Neural cell (in vitro differentiated cells): ENCODE data around the gene SLC12A3. TPM values are rescaled to one million over a fixed set of nuclear protein-coding genes. Genes with fewer than 3 reads are reported as not detected.

Source experiments
- H2AFZ ChIP-seq: fragments of 200-600, 300-800 bp; sonication (generic), shearing (Covaris generic); 2 replicates; pipeline ENCODE4 v1.6.0; 2014; ENCODE audit warnings: low read depth, mild to moderate bottlenecking, antibody characterized with exemption, low read length, moderate library complexity
- H3F3A ChIP-seq: fragments of 200-600 bp; shearing (Covaris generic); 2 replicates; pipeline ENCODE4 v1.6.1; 2016; ENCODE audit warnings: mild to moderate bottlenecking, moderate library complexity, mixed read lengths, antibody characterized with exemption, low read length; ENCODE audit not compliant: insufficient read depth, poor library complexity, severe bottlenecking
- H3K27ac ChIP-seq: fragments of 200-600, 300-800 bp; sonication (generic), shearing (Covaris generic); 2 replicates; pipeline ENCODE4 v1.5.1; 2014; ENCODE audit warnings: mild to moderate bottlenecking, low read length, moderate library complexity
- H3K27me3 ChIP-seq: fragments of 300-800, 200-600 bp; sonication (generic), shearing (Covaris generic); 2 replicates; pipeline ENCODE4 v1.6.0; 2014; ENCODE audit warnings: mild to moderate bottlenecking, low read depth, low read length, moderate library complexity; ENCODE audit not compliant: insufficient read depth
- H3K36me3 ChIP-seq: fragments of 300-800, 200-600 bp; sonication (generic), shearing (Covaris generic); 2 replicates; pipeline ENCODE4 v1.5.1; 2014; ENCODE audit warnings: mild to moderate bottlenecking, antibody characterized with exemption, low read length, moderate library complexity; ENCODE audit not compliant: insufficient read depth
- H3K4me2 ChIP-seq: fragments of 300-800, 200-600 bp; sonication (generic), shearing (Covaris generic); 2 replicates; pipeline ENCODE4 v1.6.0; 2014; ENCODE audit warnings: mild to moderate bottlenecking, low read length
- H3K4me3 ChIP-seq: fragments of 300-800, 200-600 bp; sonication (generic), shearing (Covaris generic); 2 replicates; pipeline ENCODE4 v1.5.1; 2014; ENCODE audit warnings: mild to moderate bottlenecking, low read length, moderate library complexity
- H3K79me2 ChIP-seq: fragments of 200-600 bp; shearing (Covaris generic); replicated peaks from 2 replicates; pipeline ENCODE4 v1.6.0; 2014; ENCODE audit warnings: mild to moderate bottlenecking, low read length, moderate library complexity; ENCODE audit not compliant: insufficient read depth
- H3K9ac ChIP-seq: fragments of 300-800, 200-600 bp; sonication (generic), shearing (Covaris generic); 2 replicates; pipeline ENCODE4 v1.6.1; 2016; ENCODE audit warnings: mild to moderate bottlenecking, low read length, mixed read lengths
- H3K9me2 ChIP-seq: fragments of 200-600 bp; shearing (Covaris generic); 2 replicates; pipeline ENCODE4 v1.6.1; 2016; ENCODE audit warnings: mild to moderate bottlenecking, low read length, mixed read lengths; ENCODE audit not compliant: insufficient read depth
- H3K9me3 ChIP-seq: fragments of 200-600, 300-800 bp; sonication (generic), shearing (Covaris generic); 2 replicates; pipeline ENCODE4 v1.6.1; 2016; ENCODE audit warnings: mild to moderate bottlenecking, mixed run types, low read length, moderate library complexity, mixed read lengths
- H4K20me1 ChIP-seq: fragments of 200-600 bp; shearing (Covaris generic); 2 replicates; pipeline ENCODE4 v1.6.1; 2016; ENCODE audit warnings: mild to moderate bottlenecking, mixed run types; ENCODE audit not compliant: insufficient read depth
- CTCF ChIP-seq: fragments of 450-650 bp; IDR thresholded peaks from 2 replicates; pipeline ENCODE4 v1.5.1; 2014; ENCODE audit warnings: antibody characterized with exemption, mild to moderate bottlenecking, moderate library complexity; ENCODE audit not compliant: poor library complexity, severe bottlenecking
- EP300 ChIP-seq: fragments of 450-650 bp; conservative IDR thresholded peaks from 2 replicates; pipeline ENCODE4 v1.6.1; 2014; ENCODE audit warnings: antibody characterized with exemption, mild to moderate bottlenecking, moderate library complexity; ENCODE audit not compliant: poor library complexity, severe bottlenecking
- MXI1 ChIP-seq: fragments of 450-650 bp; conservative IDR thresholded peaks from 2 replicates; pipeline ENCODE4 v1.6.1; 2014; ENCODE audit warnings: antibody characterized with exemption, mild to moderate bottlenecking; ENCODE audit not compliant: poor library complexity, severe bottlenecking
- POLR2AphosphoS5 ChIP-seq: IDR thresholded peaks from 2 replicates; pipeline ENCODE4 v1.6.1; 2012
- RAD21 ChIP-seq: fragments of 450-650 bp; conservative IDR thresholded peaks from 2 replicates; pipeline ENCODE4 v1.6.1; 2014; ENCODE audit warnings: antibody characterized with exemption, mild to moderate bottlenecking, moderate library complexity
- REST ChIP-seq: IDR thresholded peaks from 2 replicates; pipeline ENCODE4 v1.6.1; 2012; ENCODE audit warnings: borderline replicate concordance
- SMC3 ChIP-seq: fragments of 450-650 bp; conservative IDR thresholded peaks from 2 replicates; pipeline ENCODE4 v1.6.1; 2014; ENCODE audit warnings: antibody characterized with exemption, mild to moderate bottlenecking, moderate library complexity; ENCODE audit not compliant: poor library complexity
- TAF1 ChIP-seq: IDR thresholded peaks from 2 replicates; pipeline ENCODE4 v1.6.1; 2012; ENCODE audit warnings: low read depth
- polyA plus RNA-seq: library from polyadenylated mRNA; depleted of rRNA; stranded (reverse); fragments of >200 nt; gene quantifications from 2 replicates; pipeline ENCODE4 v1.2.3, GENCODE V29; 2014

The SLC12A3 gene
- polyA plus RNA-seq, 1 donor from 2014 or later = 0.09 TPM

DNA sequence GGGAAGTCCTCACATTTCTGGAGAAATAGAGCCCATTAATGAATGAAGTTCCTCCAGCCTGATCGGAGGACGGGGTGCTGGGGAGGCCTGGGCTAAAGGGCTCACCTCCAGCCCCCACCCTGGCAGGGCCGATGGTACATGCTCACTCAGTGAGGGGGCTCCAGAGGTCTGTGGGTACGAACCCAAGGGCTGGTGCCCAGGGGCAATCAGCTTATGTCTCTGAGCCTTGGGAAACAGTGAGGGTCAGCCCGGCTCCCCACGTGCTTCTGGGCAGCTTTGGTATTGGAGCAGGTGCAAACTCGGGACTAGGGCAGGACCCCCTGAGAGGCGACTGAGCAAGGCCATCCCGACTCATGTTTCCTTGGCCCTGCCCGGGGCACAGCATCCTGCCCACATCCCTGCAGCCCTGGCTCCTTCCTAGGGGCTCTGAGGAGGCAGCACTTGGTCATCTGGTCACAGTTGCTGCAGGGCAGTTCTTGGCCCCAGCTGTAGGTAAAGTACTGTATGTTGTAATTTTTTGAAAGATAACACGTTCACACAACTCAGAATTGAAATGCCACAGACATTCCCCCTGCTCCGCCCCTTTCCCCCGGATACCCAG lies 95.8 kb downstream of the SLC12A3 start:
- Histone ChIP-seq H3K27ac (no peak overlapping the region), H3K9ac (no peak overlapping the region), H3K9me3 (no peaks in the 10 kb centered on the region), H3K4me3 (no peak overlapping the region), H4K20me1 (no peaks in the 10 kb centered on the region), H3K4me2 (no peak overlapping the region), H3F3A (no peaks in the 10 kb centered on the region), H3K27me3 (no peaks in the 10 kb centered on the region), H3K9me2 (no peaks in the 10 kb centered on the region), H3K36me3 (no peaks in the 10 kb centered on the region), H2AFZ (no peak overlapping the region), H3K79me2 (no peaks in the 10 kb centered on the region)
- TF ChIP-seq TAF1 (no peak), EP300 (no peak), MXI1 (no peak), POLR2AphosphoS5 (no peak), REST (no peak), SMC3 (no peak), RAD21 (no peak), CTCF (no peak)

DNA sequence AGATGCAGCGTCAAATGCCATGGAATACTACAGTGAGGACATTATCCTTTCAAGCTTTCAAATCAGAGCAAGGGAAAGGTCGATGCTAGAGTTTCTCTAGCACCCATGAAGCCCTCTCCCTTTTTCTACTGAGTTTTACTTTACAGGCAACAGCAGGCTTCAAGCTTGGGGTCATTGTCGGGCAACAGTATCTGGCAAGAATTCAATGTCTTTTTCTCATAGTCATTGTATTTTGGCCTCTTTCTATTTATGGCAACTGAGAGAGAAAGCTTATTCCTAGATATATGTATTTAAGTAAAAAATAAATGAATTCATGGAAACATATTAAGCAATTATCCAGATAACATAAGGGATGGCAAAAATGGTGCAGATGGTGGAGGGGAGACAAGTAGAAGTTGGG lies 96.4 kb downstream of the SLC12A3 start:
- Histone ChIP-seq H3K36me3 (no peaks in the 10 kb centered on the region), H3K79me2 (no peaks in the 10 kb centered on the region), H3K9me2 (no peaks in the 10 kb centered on the region), H3K4me3 (no peak overlapping the region), H4K20me1 (no peaks in the 10 kb centered on the region), H3K4me2 (no peak overlapping the region), H2AFZ (no peak overlapping the region), H3K27ac (no peak overlapping the region), H3K9ac (no peak overlapping the region), H3K9me3 (no peaks in the 10 kb centered on the region), H3F3A (no peaks in the 10 kb centered on the region), H3K27me3 (no peaks in the 10 kb centered on the region)
- no peak for TF ChIP-seq POLR2AphosphoS5

DNA sequence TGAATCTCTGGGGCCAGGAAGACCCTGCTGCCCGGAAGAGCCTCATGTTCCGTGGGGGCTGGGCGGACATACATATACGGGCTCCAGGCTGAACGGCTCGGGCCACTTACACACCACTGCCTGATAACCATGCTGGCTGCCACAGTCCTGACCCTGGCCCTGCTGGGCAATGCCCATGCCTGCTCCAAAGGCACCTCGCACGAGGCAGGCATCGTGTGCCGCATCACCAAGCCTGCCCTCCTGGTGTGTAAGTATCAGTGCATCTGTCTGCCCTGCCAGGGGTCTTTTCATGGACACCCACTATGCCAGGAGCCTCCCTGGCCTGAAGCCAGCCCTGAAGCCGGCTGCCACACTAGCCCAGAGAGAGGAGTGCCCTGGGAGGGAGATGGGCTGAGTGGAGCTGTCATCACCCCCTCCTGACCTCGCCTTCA lies 96.9 kb downstream of the SLC12A3 start, which contains the start of gene CETP:
TSS of gene CETP (plus strand) at position 100 of the 431 bp plus-strand sequence. CDS start at position 130, 30 bp downstream.
- Histone ChIP-seq H4K20me1 (no peaks in the 10 kb centered on the region), H3K79me2 (no peaks in the 10 kb centered on the region), H3K27me3 (no peaks in the 10 kb centered on the region), H3K9ac (no peak within 1 kb of the TSS), H3K36me3 (no peaks in the 10 kb centered on the region), H3K9me2 (no peaks in the 10 kb centered on the region), H3K4me3 (no peak within 1 kb of the TSS), H2AFZ (no peak within 1 kb of the TSS), H3F3A (no peaks in the 10 kb centered on the region), H3K9me3 (no peaks in the 10 kb centered on the region), H3K27ac (no peak within 1 kb of the TSS), H3K4me2 (no peak within 1 kb of the TSS)
- no peak for TF ChIP-seq TAF1
- TF ChIP-seq CTCF = no peak
- no peak for TF ChIP-seq EP300
- no peak for TF ChIP-seq SMC3
- TF ChIP-seq POLR2AphosphoS5 = no peak
